Vagina (tissue), 2 donors: ENCODE results near the gene CCDC154. TPM values are rescaled to one million over a fixed set of nuclear protein-coding genes. Genes with fewer than 3 reads are reported as not detected.

ENCODE experiments used
- DNase-seq, 2 donors: peaks; one replicate each; pipeline ENCODE4 v3.0.0-alpha.2; 2017; ENCODE audit errors: extremely low spot score in 2 of 2
- H3K27ac ChIP-seq: fragments of 200-600 bp; sonication (generic); one replicate; pipeline ENCODE4 v1.5.1; 2019
- H3K27me3 ChIP-seq: fragments of 200-600 bp; sonication (generic); one replicate; pipeline ENCODE4 v1.5.1; 2019
- H3K36me3 ChIP-seq, 2 donors: fragments of 200-600 bp; sonication (generic); one replicate each; pipeline ENCODE4 v1.5.1; 2017 to 2019
- H3K4me1 ChIP-seq: fragments of 200-600 bp; sonication (generic); one replicate; pipeline ENCODE4 v1.5.1; 2019
- H3K4me3 ChIP-seq, 2 donors: fragments of 200-600 bp; sonication (generic); 1 replicate in 1 of 2; 2 replicates in 1 of 2; pipeline ENCODE4 v1.5.1; 2016 to 2019
- H3K9me3 ChIP-seq: fragments of 200-600 bp; sonication (generic); one replicate; pipeline ENCODE4 v1.5.1; 2019
- CTCF ChIP-seq, 3 experiments: fragments of 450-650 bp in 2 of 3; fragments of 200-600 bp in 1 of 3; sonication (generic) in 1 of 3; IDR thresholded peaks; one replicate each; pipeline ENCODE4 v1.5.1; 2017 to 2019; ENCODE audit warnings: antibody characterized with exemption in 3 of 3, mild to moderate bottlenecking in 2 of 3, moderate library complexity in 2 of 3
- POLR2A ChIP-seq, 2 donors: fragments of 450-650 bp; IDR thresholded peaks; one replicate each; pipeline ENCODE4 v1.6.1; 2017; ENCODE audit warnings: antibody characterized with exemption in 2 of 2, mild to moderate bottlenecking in 2 of 2, moderate library complexity in 2 of 2
- POLR2AphosphoS5 ChIP-seq, 2 donors: sonication (generic); formaldehyde crosslinking; IDR thresholded peaks; one replicate each; pipeline ENCODE4 v1.9.0; 2017; ENCODE audit warnings: antibody characterized with exemption in 2 of 2, mild to moderate bottlenecking in 2 of 2, low read depth in 1 of 2; ENCODE audit not compliant: insufficient read depth in 1 of 2
- intact Hi-C: fragments of 100-400 bp; cut with DNase I; formaldehyde crosslinking; loops from one replicate; pipeline ENCODE4 v1.15.1; 2023
- total RNA-seq: library from RNA; depleted of rRNA; stranded (reverse); fragments of >200 nt; gene quantifications from one replicate; pipeline ENCODE4 v1.2.3, GENCODE V29; 2016

The CCDC154 gene
- total RNA-seq, 1 donor from 2014 or later: not detected

- no peak overlapping the region for H3K27ac ChIP-seq
- no peaks in the 10 kb centered on the region for H3K27me3 ChIP-seq
- intact Hi-C loops: no loop called here
- peak in 1 of 2 donors; percentile 20 for TF ChIP-seq POLR2AphosphoS5 (IDR thresholded peaks at IDR 0.05; ENCODE audit: insufficient read depth in 1 of 2, low read depth in 1 of 2)
- TF ChIP-seq POLR2A (IDR thresholded peaks at IDR 0.05): no peak
- peaks cover 0 to 40% of the 10 kb centered on the region in 2 donors for H3K36me3 ChIP-seq
- no peak for DNase-seq
- no peaks in the 10 kb centered on the region for H3K4me1 ChIP-seq
- no peak overlapping the region for H3K4me3 ChIP-seq
- H3K9me3 ChIP-seq: no peaks in the 10 kb centered on the region
Observed at GRCh38 chr16:1461146-1461545, 16.8 kb upstream of the CCDC154 start.

- Histone ChIP-seq H3K4me3 (no peak overlapping the region), H3K36me3 (peaks cover 0 to 44% of the 10 kb centered on the region in 2 donors), H3K27me3 (no peaks in the 10 kb centered on the region), H3K9me3 (no peaks in the 10 kb centered on the region), H3K4me1 (no peaks in the 10 kb centered on the region), H3K27ac (no peak overlapping the region)
- TF ChIP-seq CTCF (IDR thresholded peaks at IDR 0.05) (no peak), POLR2AphosphoS5 (IDR thresholded peaks at IDR 0.05; ENCODE audit: insufficient read depth in 1 of 2, low read depth in 1 of 2) (no peak), POLR2A (IDR thresholded peaks at IDR 0.05) (no peak)
- intact Hi-C loops: no loop called here
- DNase-seq: no peak
Observed at GRCh38 chr16:1460602-1461138, 16.3 kb upstream of the CCDC154 start.

- DNase-seq: no peak
- intact Hi-C loops: no loop called here
- Histone ChIP-seq H3K36me3 (peaks cover 0 to 51% of the 10 kb centered on the region in 2 donors), H3K27ac (no peak overlapping the region), H3K27me3 (no peaks in the 10 kb centered on the region), H3K4me1 (no peaks in the 10 kb centered on the region), H3K9me3 (no peaks in the 10 kb centered on the region), H3K4me3 (no peak overlapping the region)
- TF ChIP-seq CTCF (IDR thresholded peaks at IDR 0.05) (no peak), POLR2A (IDR thresholded peaks at IDR 0.05) (no peak), POLR2AphosphoS5 (IDR thresholded peaks at IDR 0.05; ENCODE audit: insufficient read depth in 1 of 2, low read depth in 1 of 2) (no peak)
Observed at GRCh38 chr16:1459967-1460366, 15.6 kb upstream of the CCDC154 start.

GRCh38 chr16:1458977-1459341 is 14.6 kb upstream of the CCDC154 start:
- Histone ChIP-seq H3K4me3 (no peak overlapping the region), H3K27ac (no peak overlapping the region), H3K36me3 (peaks cover 0 to 53% of the 10 kb centered on the region in 2 donors), H3K4me1 (no peaks in the 10 kb centered on the region), H3K27me3 (no peaks in the 10 kb centered on the region), H3K9me3 (no peaks in the 10 kb centered on the region)
- DNase-seq: no peak
- TF ChIP-seq CTCF (IDR thresholded peaks at IDR 0.05): no peak
- no peak for TF ChIP-seq POLR2A (IDR thresholded peaks at IDR 0.05)
- no peak for TF ChIP-seq POLR2AphosphoS5 (IDR thresholded peaks at IDR 0.05; ENCODE audit: insufficient read depth in 1 of 2, low read depth in 1 of 2)
- intact Hi-C loops: no loop called here

GRCh38 chr16:1458336-1458976 is 14.1 kb upstream of the CCDC154 start:
- TF ChIP-seq CTCF (IDR thresholded peaks at IDR 0.05) (no peak), POLR2AphosphoS5 (IDR thresholded peaks at IDR 0.05; ENCODE audit: insufficient read depth in 1 of 2, low read depth in 1 of 2) (no peak), POLR2A (IDR thresholded peaks at IDR 0.05) (no peak)
- DNase-seq: no peak
- no peaks in the 10 kb centered on the region for H3K9me3 ChIP-seq
- H3K27ac ChIP-seq: no peak overlapping the region
- H3K36me3 ChIP-seq: peaks cover 0 to 58% of the 10 kb centered on the region in 2 donors
- H3K27me3 ChIP-seq: no peaks in the 10 kb centered on the region
- no peaks in the 10 kb centered on the region for H3K4me1 ChIP-seq
- no peak overlapping the region for H3K4me3 ChIP-seq
- intact Hi-C loops: no loop called here
